ENCODE results near the gene ATP8A2. TPM values are rescaled to one million over a fixed set of nuclear protein-coding genes. Genes with fewer than 3 reads are reported as not detected.

ATP8A2 gene
- total RNA-seq, 3 donors from 2014 or later: under 0.01 to 1.0 (median under 0.01) TPM

GRCh38 chr13:25992076-25992475, 620.3 kb downstream of the ATP8A2 start:
- no peaks in the 10 kb centered on the region for H3K4me1 ChIP-seq
- intact Hi-C loops (cut with DNase I; ENCODE audit: low total_unique reads): no loop called here

GRCh38 chr13:26007261-26008125, 635.7 kb downstream of the ATP8A2 start:
- DNase-seq (ENCODE audit: low spot score in 2 of 2): no peak
- H3K36me3 ChIP-seq: no peaks in the 10 kb centered on the region
- peaks cover 3 to 5% of the 10 kb centered on the region in 2 donors for H3K9me3 ChIP-seq
- no peaks in the 10 kb centered on the region for H3K27me3 ChIP-seq
- intact Hi-C loops (cut with DNase I; ENCODE audit: low total_unique reads): no loop called here
- no peak overlapping the region for H3K27ac ChIP-seq
- no peak overlapping the region for H3K4me3 ChIP-seq
- H3K4me1 ChIP-seq: no peaks in the 10 kb centered on the region
- TF ChIP-seq POLR2A (IDR thresholded peaks at IDR 0.05) (no peak), POLR2AphosphoS5 (IDR thresholded peaks at IDR 0.05) (no peak), CTCF (IDR thresholded peaks at IDR 0.05) (no peak)

More at GRCh38 chr13:25992076-25992475, 620.3 kb downstream of the ATP8A2 start:
- no peak overlapping the region for H3K27ac ChIP-seq
- H3K4me3 ChIP-seq: no peak overlapping the region
- H3K36me3 ChIP-seq: no peaks in the 10 kb centered on the region
- H3K9me3 ChIP-seq: peaks cover 0 to 9% of the 10 kb centered on the region in 2 donors
- DNase-seq (ENCODE audit: low spot score in 2 of 2): no peak
- H3K27me3 ChIP-seq: no peaks in the 10 kb centered on the region
- no peak for TF ChIP-seq POLR2AphosphoS5 (IDR thresholded peaks at IDR 0.05)
- TF ChIP-seq POLR2A (IDR thresholded peaks at IDR 0.05): no peak
- no peak for TF ChIP-seq CTCF (IDR thresholded peaks at IDR 0.05)

- H3K9me3 ChIP-seq: peaks cover 0 to 8% of the 10 kb centered on the region in 2 donors
- TF ChIP-seq CTCF (IDR thresholded peaks at IDR 0.05): no peak
- TF ChIP-seq POLR2A (IDR thresholded peaks at IDR 0.05): no peak
- no peak for TF ChIP-seq POLR2AphosphoS5 (IDR thresholded peaks at IDR 0.05)
- H3K27ac ChIP-seq: no peak overlapping the region
- H3K27me3 ChIP-seq: no peaks in the 10 kb centered on the region
- intact Hi-C loops (cut with DNase I; ENCODE audit: low total_unique reads): no loop called here
- no peaks in the 10 kb centered on the region for H3K36me3 ChIP-seq
- no peak for DNase-seq (ENCODE audit: low spot score in 2 of 2)
- H3K4me3 ChIP-seq: no peak overlapping the region
- H3K4me1 ChIP-seq: no peaks in the 10 kb centered on the region
Observed at GRCh38 chr13:26010487-26011207, 638.9 kb downstream of the ATP8A2 start.

DNA sequence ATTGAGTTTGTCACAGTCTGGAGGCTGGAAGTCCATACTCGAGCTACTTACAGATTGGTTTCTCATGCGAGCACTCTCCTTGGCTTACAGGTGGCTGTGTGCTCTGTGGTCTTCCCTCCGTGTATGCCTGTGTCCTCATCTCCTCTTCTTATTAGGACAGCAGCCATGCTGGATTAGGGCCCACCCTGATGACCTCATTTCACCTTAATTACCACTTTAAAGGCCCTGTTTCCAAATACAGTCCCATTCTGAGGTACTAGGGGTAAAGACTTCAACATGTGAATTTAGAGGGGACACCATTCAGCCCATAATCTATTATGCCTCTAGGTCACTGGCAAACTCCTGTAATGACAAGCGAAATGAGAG, 639.4 kb downstream of the ATP8A2 start:
- DNase-seq (ENCODE audit: low spot score in 2 of 2): no peak
- intact Hi-C loops (cut with DNase I; ENCODE audit: low total_unique reads): no loop called here
- Histone ChIP-seq H3K9me3 (peaks cover 0 to 8% of the 10 kb centered on the region in 2 donors), H3K27me3 (no peaks in the 10 kb centered on the region), H3K4me3 (no peak overlapping the region), H3K36me3 (no peaks in the 10 kb centered on the region), H3K27ac (no peak overlapping the region), H3K4me1 (no peaks in the 10 kb centered on the region)
- TF ChIP-seq POLR2A (IDR thresholded peaks at IDR 0.05) (no peak), POLR2AphosphoS5 (IDR thresholded peaks at IDR 0.05) (no peak), CTCF (IDR thresholded peaks at IDR 0.05) (no peak)
